Breast epithelium (tissue), 3 donors: ENCODE measurements around the gene CGRRF1.

Experiments
- POLR2A ChIP-seq: fragments of 450-650 bp; IDR thresholded peaks from one replicate; pipeline ENCODE4 v1.6.1; 2016; ENCODE audit warnings: antibody characterized with exemption, mild to moderate bottlenecking, moderate library complexity
- TF ChIP-seq, protein P1 (sequence below), 3 donors: fragments of 450-650 bp; IDR thresholded peaks; one replicate each; pipeline ENCODE4 v1.5.1; 2016 to 2017; ENCODE audit warnings: antibody characterized with exemption in 3 of 3, mild to moderate bottlenecking in 3 of 3, moderate library complexity in 3 of 3

DNA sequence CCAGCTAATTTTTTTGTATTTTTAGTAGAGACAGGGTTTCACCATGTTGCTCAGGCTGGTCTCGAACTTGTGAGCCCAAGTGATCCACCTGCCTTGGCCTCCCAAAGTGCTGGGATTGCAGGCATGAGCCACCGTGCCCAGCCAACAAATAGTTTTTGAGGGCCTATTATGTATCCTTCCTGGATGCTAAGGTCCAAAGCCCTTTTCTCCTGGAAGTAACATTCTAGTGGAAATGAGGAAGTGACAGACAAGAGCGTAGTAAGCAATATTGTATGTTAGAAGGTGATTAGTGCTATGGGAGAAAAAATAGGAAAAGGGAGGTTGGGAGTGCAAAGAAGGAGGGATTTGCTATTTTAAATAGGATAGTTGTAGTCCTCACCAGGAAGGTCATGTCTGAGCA lies 9.0 kb upstream of the CGRRF1 start:
- TF ChIP-seq POLR2A: no peak
- TF ChIP-seq, protein P1, sequence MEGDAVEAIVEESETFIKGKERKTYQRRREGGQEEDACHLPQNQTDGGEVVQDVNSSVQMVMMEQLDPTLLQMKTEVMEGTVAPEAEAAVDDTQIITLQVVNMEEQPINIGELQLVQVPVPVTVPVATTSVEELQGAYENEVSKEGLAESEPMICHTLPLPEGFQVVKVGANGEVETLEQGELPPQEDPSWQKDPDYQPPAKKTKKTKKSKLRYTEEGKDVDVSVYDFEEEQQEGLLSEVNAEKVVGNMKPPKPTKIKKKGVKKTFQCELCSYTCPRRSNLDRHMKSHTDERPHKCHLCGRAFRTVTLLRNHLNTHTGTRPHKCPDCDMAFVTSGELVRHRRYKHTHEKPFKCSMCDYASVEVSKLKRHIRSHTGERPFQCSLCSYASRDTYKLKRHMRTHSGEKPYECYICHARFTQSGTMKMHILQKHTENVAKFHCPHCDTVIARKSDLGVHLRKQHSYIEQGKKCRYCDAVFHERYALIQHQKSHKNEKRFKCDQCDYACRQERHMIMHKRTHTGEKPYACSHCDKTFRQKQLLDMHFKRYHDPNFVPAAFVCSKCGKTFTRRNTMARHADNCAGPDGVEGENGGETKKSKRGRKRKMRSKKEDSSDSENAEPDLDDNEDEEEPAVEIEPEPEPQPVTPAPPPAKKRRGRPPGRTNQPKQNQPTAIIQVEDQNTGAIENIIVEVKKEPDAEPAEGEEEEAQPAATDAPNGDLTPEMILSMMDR (IDR thresholded peaks at IDR 0.05): no peak
